Hepatocyte (in vitro differentiated cells): ENCODE measurements around the gene POLR3GL. TPM values are rescaled to one million over a fixed set of nuclear protein-coding genes. Genes with fewer than 3 reads are reported as not detected.

ENCODE experiments used
- DNase-seq: peaks from one replicate; pipeline ENCODE4 v3.0.0-alpha.2; 2016; ENCODE audit warnings: low spot score
- H2AFZ ChIP-seq: fragments of 200-600 bp; sonication (generic); 2 replicates; pipeline ENCODE4 v1.6.0; 2016; ENCODE audit warnings: antibody characterized with exemption, mild to moderate bottlenecking
- H3K27ac ChIP-seq: fragments of 200-600 bp; sonication (generic); 2 replicates; pipeline ENCODE4 v1.5.1; 2016; ENCODE audit warnings: mild to moderate bottlenecking
- H3K27me3 ChIP-seq: fragments of 200-600 bp; sonication (generic); 2 replicates; pipeline ENCODE4 v1.6.1; 2016
- H3K36me3 ChIP-seq: fragments of 200-600 bp; sonication (generic); replicated peaks from 2 replicates; pipeline ENCODE4 v1.5.1; 2016; ENCODE audit warnings: low read depth; ENCODE audit not compliant: insufficient read depth
- H3K4me1 ChIP-seq: fragments of 200-600 bp; sonication (generic); 2 replicates; pipeline ENCODE4 v1.5.1; 2016; ENCODE audit warnings: mild to moderate bottlenecking, moderate library complexity; ENCODE audit not compliant: insufficient read depth
- H3K4me2 ChIP-seq: fragments of 200-600 bp; sonication (generic); 2 replicates; pipeline ENCODE4 v1.6.0; 2016
- H3K4me3 ChIP-seq: fragments of 200-600 bp; sonication (generic); 2 replicates; pipeline ENCODE4 v1.5.1; 2016; ENCODE audit warnings: mild to moderate bottlenecking
- H3K79me2 ChIP-seq: fragments of 200-600 bp; sonication (generic); 2 replicates; pipeline ENCODE4 v1.6.0; 2017; ENCODE audit warnings: mild to moderate bottlenecking
- H3K9me2 ChIP-seq: fragments of 200-600 bp; sonication (generic); replicated peaks from 2 replicates; pipeline ENCODE4 v1.6.0; 2017; ENCODE audit warnings: mild to moderate bottlenecking; ENCODE audit not compliant: insufficient read depth
- H3K9me3 ChIP-seq: fragments of 200-600 bp; sonication (generic); 2 replicates; pipeline ENCODE4 v1.5.1; 2016; ENCODE audit warnings: low read depth, mild to moderate bottlenecking
- H4K20me1 ChIP-seq: fragments of 200-600 bp; sonication (generic); 2 replicates; pipeline ENCODE4 v1.6.0; 2016; ENCODE audit warnings: mild to moderate bottlenecking; ENCODE audit not compliant: insufficient read depth, poor library complexity, severe bottlenecking
- CTCF ChIP-seq: fragments of 200-600 bp; sonication (generic); IDR thresholded peaks from 2 replicates; pipeline ENCODE4 v1.5.1; 2016; ENCODE audit warnings: antibody characterized with exemption, mild to moderate bottlenecking; ENCODE audit not compliant: poor library complexity
- EZH2 ChIP-seq: fragments of 200-600 bp; sonication (generic); IDR thresholded peaks from 2 replicates; pipeline ENCODE4 v1.6.1; 2016; ENCODE audit warnings: antibody characterized with exemption, mild to moderate bottlenecking, borderline replicate concordance
- EZH2phosphoT487 ChIP-seq: fragments of 200-600 bp; sonication (generic); IDR thresholded peaks from one replicate; pipeline ENCODE4 v1.6.1; 2018; ENCODE audit warnings: antibody characterized with exemption, mild to moderate bottlenecking, low read depth, moderate library complexity; ENCODE audit not compliant: unreplicated experiment, severe bottlenecking
- WGBS: methylation state at CpG from one replicate; pipeline ENCODE4 v1.1.6; 2016; ENCODE audit warnings: low lambda C conversion rate; ENCODE audit errors: missing lambda C conversion rate; 5-methylcytosine and 5-hydroxymethylcytosine counted together
- polyA plus RNA-seq: library from polyadenylated mRNA; unstranded; fragments of >200 nt; fragmentation: Nextera tagmentation; extraction: Ambion mirVana; gene quantifications from 2 replicates; pipeline ENCODE4 v1.2.1, GENCODE V29; 2016
- total RNA-seq: library from RNA; depleted of rRNA; stranded (reverse); fragments of >200 nt; gene quantifications from 2 replicates; pipeline ENCODE4 v1.2.3, GENCODE V29; 2014

The POLR3GL gene
- total and polyA plus RNA-seq, 2 experiments from 2014 or later = 10.5 to 27.3 TPM

GRCh38 chr1:145992502-145992936, 28.0 kb downstream of the POLR3GL start:
- Histone ChIP-seq H3K4me1 (peaks cover 14% of the 10 kb centered on the region), H4K20me1 (peaks cover 36% of the 10 kb centered on the region), H3K9me3 (no peaks in the 10 kb centered on the region), H3K4me2 (peak overlapping the region; percentile 84), H3K36me3 (peaks cover 6% of the 10 kb centered on the region), H2AFZ (no peak overlapping the region), H3K9me2 (no peaks in the 10 kb centered on the region), H3K27me3 (no peaks in the 10 kb centered on the region), H3K79me2 (peaks cover 39% of the 10 kb centered on the region), H3K27ac (peak overlapping the region; percentile 31), H3K4me3 (peak overlapping the region; percentile 43)
- TF ChIP-seq EZH2 (no peak), CTCF (no peak)
- WGBS = 94% methylated on average over 1 of the region's 1 CpG
- DNase-seq = no peak

GRCh38 chr1:145992958-145993617, 28.6 kb downstream of the POLR3GL start:
- no peak for TF ChIP-seq CTCF
- TF ChIP-seq EZH2 = no peak
- no peak for TF ChIP-seq EZH2phosphoT487
- peak overlapping the region; percentile 84 for H3K4me2 ChIP-seq

GRCh38 chr1:145993618-145994390, 29.3 kb downstream of the POLR3GL start:
- Histone ChIP-seq H3K27ac (peak overlapping the region; percentile 81), H3K9me3 (no peaks in the 10 kb centered on the region), H3K27me3 (no peaks in the 10 kb centered on the region), H3K4me1 (peaks cover 14% of the 10 kb centered on the region), H3K4me2 (peak overlapping the region; percentile 84), H3K4me3 (peak overlapping the region; percentile 88), H4K20me1 (peaks cover 36% of the 10 kb centered on the region), H3K79me2 (peaks cover 41% of the 10 kb centered on the region), H3K36me3 (peaks cover 6% of the 10 kb centered on the region), H3K9me2 (no peaks in the 10 kb centered on the region), H2AFZ (no peak overlapping the region)
- 85% methylated on average over 6 of the region's 6 CpGs for WGBS
- no peak for DNase-seq
- TF ChIP-seq EZH2 (no peak), CTCF (no peak), EZH2phosphoT487 (no peak)

More at GRCh38 chr1:145992958-145993617, 28.6 kb downstream of the POLR3GL start:
- 82% methylated on average over 5 of the region's 5 CpGs for WGBS
- Histone ChIP-seq H2AFZ (no peak overlapping the region), H3K36me3 (peaks cover 6% of the 10 kb centered on the region), H3K4me3 (peak overlapping the region; percentile 88), H3K9me3 (no peaks in the 10 kb centered on the region), H4K20me1 (peaks cover 36% of the 10 kb centered on the region), H3K27ac (peak overlapping the region; percentile 31), H3K9me2 (no peaks in the 10 kb centered on the region), H3K4me1 (peaks cover 14% of the 10 kb centered on the region), H3K79me2 (peaks cover 41% of the 10 kb centered on the region), H3K27me3 (no peaks in the 10 kb centered on the region)
- DNase-seq = no peak
